Measurements from ENCODE around the gene TRPM8.
"Not testable (repeated sequence)": the region's sequence is repeated elsewhere in the genome, so short reads cannot be mapped to it uniquely, and the experiment has no call there.

Gene TRPM8

DNA sequence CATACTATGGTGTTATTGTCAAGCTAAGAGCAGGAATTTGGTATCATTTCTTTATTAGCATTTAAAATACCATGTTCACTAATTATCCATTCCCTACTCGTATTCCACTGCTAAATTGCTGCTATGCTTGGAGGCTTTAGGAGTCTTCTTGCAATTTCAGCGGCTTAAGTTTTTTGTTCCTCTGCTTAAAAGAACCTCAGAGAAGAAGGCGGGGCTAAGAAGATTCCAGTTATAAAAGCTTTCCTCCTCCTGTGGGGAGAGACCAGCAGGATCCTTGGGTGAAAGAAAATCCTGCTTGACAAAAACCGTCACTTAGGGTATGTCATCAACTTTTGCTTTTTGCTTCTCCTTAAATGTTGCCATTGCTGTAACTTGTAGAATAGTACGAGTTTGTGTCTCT is at the start of gene TRPM8:
Gene TRPM8, plus strand, starts transcription at position 258 of the 400 bp plus-strand sequence. CDS start 9,165 bp downstream, outside the sequence.
- no peak for DNase-seq (ENCODE audit: low read depth, low spot score)

DNA sequence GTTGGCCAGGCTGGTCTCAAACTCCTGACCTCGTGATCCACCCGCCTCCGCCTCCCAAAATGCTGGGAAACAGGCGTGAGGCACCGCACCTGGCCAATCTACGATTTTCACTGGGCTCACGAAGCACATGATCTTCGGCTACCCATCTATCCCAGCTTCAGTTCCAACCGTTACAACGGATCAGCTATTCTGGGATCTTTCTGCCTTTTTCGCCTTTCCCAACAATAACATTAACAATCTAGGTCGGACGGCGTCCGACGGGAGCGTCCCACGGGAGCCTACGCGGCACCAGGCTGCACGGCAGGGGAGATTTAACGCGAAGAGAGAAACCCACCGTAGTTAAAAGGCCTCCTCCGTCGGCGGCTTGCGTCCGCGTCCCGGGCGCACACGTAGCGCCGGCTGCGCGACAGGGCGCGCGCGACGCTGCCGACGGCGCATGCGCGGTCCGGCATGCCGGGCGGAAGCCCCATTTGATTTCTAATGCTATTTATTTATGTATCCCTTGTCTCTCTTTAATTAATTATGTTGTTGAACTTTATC is 49.1 kb upstream of the TRPM8 start, which contains the start of gene MSL3B:
Gene MSL3B, minus strand, starts transcription at position 394 of the 540 bp plus-strand sequence.
- DNase-seq (ENCODE audit: low read depth, low spot score) = no peak

DNA sequence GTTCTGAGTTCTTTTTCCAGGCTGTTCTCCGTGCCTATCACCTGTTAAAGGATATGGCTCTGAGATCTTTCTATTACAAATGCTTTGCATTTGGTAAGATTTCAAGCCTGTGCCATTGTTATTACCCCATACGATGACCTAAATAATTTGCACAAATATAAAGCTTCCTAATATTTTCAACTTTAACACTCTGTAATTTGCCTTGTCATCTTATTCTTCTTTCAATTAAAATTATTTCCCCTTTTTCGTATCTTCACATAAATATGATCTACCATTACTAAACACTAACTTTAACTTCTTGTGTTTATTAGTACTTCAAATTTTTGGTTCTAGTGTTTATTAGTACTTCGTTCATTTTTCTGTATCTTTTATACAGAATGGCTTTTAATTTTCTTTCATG is 45.7 kb upstream of the TRPM8 start:
- DNase-seq (ENCODE audit: low read depth, low spot score) = no peak

DNA sequence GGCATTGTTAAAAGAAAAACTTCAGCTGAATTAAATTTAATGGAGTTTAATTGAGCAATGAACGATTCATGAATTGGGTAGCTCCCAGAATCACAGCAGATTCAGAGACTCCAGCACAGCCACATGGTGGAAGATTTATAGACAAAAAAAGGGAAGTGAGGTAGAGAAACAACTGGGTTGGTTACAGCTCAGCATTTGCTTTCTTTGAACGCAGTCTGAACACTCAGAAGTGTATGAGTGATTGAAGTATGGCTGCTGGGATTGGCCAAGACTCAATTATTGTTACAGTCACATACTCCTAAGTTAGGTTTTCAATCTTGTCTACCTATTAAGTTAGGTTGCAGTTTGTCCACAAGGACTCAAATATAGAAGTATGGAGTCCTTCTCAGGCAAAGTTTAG is 45.0 kb upstream of the TRPM8 start:
- DNase-seq (ENCODE audit: low read depth, low spot score) = not testable (repeated sequence)

DNA sequence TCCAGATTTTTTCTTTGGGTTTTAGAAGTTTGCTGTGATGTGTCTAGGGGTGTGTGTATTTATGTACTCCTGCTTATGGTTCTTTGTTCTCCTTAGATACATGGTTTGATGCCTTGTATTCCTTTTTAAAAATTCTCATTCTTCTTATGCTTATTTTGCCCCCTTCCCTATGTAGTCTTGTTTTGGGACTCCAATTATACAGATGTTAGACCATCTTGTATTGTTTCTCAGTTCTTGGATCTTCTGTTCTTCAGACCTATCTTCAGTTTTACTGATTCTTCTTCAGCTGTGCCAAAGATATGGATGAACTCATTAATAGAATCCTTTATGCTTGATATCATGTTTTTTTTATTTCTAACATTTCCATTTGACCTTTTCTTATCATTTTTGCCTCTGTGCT is 34.8 kb upstream of the TRPM8 start:
- no peak for DNase-seq (ENCODE audit: low read depth, low spot score)

DNA sequence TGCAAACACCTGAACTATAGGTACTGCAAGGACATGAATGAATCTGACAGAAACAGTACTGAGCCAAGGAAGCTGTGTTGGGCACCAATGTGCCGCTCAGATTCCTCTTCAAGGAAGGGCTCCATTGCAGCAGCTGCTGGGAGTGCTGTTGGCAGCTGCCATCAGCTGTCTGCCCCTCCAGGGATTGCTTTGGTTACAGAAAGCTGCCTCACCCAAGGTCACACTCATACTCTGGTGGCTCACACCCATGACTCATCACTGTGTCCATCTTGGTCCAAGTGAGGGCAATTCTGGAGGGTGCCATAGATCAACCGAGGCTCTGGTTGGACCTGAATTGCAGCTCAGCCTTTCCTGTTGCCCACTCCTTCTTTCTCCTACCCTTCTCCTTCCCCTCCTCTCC is 24.4 kb upstream of the TRPM8 start:
- DNase-seq (ENCODE audit: low read depth, low spot score) = no peak

DNA sequence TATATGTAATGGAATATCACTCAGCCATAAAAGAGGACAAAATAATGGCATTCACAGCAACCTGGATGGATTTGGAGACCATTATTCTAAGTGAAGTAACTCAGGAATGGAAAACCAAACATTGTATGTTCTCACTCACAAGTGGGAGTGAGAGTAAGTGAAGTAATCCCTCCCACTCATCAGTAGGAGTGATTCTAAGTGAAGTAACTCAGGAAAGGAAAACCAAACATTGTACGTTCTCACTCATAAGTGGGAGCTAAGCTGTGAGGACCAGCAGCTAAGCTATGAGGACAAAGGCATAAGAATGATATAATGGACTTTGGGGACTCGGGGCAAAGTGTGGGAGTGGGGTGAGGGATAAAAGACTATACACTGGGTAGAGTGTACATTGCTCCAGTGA is 20.9 kb upstream of the TRPM8 start:
- DNase-seq (ENCODE audit: low read depth, low spot score) = not testable (repeated sequence)

DNA sequence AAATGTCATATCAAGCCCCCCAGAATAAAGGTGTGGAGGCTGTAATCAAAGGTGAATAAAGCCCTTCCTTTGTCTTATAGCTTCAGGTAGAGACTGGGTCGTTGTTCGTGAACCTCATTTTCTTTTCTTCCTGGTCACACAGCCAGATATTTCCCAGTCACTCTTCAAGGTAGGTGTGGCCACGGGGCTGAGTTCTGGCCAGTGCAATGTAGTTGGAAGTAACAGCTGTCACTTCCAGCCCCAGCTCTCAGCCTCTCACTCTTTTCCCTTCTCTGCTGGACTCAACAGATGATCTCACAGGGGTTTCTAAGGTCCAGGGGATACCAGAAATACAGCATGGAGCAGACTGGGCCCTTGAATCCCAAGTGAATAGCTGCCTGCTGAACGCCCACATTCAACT is 15.8 kb upstream of the TRPM8 start:
- DNase-seq (ENCODE audit: low read depth, low spot score) = no peak

DNA sequence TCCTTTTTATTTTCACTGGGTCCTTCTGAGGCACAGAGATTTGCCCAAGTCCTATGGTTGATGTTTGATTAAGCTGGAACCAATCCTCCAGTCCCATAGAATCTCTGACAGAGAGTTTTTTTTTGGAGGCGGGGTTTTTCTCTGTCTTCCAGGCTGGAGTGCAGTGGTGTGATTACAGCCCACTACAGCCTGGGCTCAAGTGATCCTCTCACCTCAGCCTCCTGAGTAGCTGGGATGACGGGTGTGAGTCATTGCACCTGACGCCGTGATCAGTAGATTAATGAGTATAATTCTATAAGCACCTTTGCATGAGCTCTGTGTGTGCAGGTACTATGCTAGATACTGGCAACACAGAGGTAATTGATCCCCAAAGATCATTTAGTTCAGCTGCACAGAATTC is 15.3 kb upstream of the TRPM8 start:
- DNase-seq (ENCODE audit: low read depth, low spot score) = no peak

DNA sequence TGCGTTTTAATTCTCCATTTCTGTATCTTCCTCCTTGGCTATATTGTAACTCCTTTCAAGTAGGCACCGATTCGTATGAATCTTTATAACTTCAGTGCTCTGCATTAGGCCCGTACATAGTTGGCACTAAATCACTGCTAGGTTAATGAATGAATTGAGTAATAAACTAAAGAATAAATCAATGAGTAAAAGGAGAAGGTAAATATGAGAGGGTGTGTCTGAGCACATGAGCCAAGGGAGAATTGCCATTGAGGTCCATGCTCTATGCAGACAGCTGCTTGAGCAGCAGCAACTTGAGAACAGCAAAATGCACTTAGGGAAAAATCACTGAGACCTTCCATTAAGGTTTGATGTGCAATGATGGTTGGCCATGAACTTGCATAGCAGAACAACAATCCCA is 11.2 kb upstream of the TRPM8 start:
- no peak for DNase-seq (ENCODE audit: low read depth, low spot score)

DNA sequence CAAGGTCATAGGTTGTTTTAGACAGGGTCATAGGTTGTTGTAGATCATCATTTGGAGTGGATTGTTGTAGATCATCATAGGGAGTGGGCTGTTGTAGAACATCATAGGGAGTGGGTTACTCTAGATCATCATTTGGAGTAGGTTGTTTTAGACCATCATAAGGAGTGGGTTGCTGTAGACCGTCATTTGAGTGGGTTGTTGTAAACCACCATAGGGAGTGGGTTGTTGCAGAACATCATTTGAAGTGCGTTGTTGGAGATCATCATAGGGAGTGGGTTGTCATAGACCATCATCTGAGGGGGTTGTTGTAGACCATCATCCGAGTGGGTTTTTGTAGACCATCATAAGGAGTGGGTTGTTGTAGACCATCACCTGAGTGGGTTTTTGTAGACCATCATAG is 9.5 kb upstream of the TRPM8 start:
- no peak for DNase-seq (ENCODE audit: low read depth, low spot score)

DNA sequence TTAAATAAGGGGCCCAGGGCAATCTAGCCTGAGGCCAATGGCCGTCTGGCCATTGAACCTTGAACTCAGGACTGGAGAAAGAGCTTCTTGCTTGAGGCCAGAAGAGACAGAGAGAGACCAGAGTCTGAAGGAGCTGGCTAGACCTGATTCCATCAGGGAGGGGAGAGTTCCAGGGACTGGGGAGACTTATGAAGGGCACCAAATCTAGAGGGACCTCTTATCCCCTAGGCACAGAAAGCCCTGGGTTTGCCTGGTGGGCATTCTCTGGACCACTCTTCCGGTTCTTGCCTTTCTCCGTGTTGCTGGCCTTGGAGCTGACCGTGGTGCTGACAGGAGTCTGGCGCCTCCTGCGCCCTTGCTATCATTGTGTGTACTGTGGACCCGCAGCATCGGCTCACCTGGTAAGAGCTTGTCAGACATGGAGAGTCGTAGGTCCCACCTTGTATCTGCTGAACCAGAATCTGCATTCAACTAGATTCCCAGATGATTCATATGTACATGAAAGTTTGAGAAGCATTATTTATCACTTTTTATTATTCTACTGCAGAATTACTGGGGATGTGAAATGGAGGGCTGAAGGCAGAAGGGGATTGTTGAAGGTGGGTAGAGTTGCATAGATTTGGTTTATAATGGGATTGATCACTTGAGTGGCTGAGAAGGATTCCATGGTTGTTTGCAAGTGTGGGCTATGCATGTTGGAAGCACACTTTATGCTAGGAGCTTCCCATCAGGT is 4.3 kb upstream of the TRPM8 start:
- DNase-seq (ENCODE audit: low read depth, low spot score) = no peak

DNA sequence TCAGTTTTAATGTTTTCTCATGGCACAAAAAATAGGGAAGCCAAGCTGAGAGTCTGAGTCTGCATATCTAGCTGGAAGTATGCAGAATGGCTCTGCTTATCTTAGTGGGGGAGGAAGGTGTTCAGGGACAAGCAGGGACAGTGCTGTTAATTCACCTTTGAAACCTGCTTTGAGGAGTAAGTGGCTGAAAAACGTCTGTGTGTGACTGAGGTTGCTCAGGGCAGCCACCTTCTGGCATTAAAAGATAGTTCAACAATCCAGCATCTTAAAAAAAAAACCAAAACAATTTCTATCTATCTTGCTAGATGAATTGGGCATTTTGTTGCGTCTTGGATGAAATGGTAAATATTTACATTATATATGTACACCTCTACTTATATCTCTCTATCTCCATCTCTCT is 2.0 kb upstream of the TRPM8 start:
- DNase-seq (ENCODE audit: low read depth, low spot score) = no peak

DNA sequence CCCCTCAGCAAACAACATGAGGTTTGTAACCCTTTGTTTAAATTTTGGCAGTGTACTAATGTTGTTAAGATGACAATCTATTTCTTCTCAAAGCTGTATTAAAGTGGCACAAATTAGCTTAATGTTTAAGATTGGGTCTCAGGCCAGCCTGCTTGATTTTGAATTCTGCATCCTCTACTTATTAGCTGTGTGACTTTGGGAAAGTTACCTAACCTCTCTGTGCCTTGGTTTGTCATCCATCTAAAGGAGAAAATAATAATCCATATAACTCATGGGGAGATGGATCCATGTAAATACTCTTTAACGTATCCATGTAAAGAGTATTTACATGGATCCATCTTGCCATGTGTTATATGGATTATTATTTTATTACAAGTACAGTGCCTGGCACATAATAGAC is 2.1 kb downstream of the TRPM8 start:
- DNase-seq (ENCODE audit: low read depth, low spot score) = no peak

DNA sequence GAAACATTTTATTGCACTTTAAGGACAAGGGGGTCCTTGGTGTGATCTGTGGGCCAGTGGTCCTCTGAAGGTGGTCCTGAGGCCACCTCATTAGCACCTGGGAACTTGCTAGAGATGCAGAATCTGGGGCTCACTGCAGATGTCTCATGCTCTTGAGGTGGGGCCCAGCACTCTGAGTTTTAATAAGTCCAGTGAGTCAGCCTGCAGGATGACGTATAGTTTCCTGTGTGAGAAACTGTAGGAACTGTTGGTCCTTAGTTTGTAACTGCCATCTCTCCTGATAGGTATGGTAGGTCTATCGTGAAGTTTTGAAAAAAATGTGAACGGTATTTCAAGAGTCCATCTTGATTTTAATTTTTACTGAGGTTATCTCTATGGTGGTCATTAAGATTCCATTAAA is 2.8 kb downstream of the TRPM8 start:
- DNase-seq (ENCODE audit: low read depth, low spot score) = no peak

DNA sequence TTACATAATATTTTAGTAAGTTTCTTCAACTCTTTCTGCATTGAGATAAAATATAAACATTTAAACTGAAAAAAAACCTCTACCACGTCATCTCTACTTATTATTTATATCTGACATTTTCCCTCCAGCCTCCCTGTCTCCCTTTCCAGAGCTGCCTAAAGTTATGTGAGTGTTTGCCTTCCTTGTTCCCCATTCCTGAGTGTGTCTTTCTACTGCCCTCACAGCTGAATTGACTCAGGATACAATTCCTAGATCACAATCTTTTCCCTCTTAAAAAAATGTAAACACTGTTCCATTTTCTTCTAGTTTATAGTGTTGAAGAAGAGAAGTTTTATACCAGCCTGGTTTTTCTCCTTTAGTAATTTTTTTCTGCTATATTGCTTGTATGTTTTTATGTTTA is 5.3 kb downstream of the TRPM8 start:
- no peak for DNase-seq (ENCODE audit: low read depth, low spot score)

DNA sequence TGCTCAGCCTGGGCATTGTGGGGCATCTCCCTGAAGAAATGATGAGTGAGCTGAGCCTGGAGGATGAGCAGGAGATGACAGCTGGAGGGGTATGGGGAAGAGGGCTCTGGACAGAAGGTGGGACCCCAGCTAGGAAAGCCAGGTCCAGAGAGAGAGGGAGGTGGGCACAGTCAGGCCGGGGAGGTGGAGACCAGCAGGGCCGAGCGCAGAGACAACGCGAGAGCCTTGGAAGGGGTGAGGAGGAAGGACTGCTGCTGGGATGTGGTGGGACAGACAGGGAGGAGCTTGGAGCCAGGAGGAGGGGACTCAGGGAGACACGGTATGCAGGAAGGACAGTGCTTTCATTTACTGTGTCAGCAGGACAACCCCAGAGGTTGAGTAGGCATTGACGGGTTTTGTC is 8.2 kb downstream of the TRPM8 start:
- no peak for DNase-seq (ENCODE audit: low read depth, low spot score)

DNA sequence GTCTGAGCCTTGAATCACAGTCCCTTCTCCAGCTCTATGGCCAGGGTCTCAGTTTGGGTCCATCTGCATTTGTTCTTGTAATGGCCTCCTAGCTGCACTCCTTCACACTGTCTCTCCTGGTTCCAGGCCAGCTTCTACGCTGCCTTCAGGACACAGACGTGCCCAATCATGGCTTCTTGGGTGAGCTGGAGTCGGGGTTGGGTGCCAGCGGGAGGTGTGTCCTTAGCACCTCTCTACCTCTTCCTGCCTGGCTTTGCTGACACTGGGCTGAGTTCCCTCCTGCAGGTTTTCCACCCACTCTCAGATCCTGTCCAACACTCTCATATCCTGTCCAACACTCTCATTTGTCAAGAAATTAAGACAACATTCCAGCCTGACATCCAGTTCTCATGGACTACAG is 9.6 kb downstream of the TRPM8 start:
- no peak for DNase-seq (ENCODE audit: low read depth, low spot score)

DNA sequence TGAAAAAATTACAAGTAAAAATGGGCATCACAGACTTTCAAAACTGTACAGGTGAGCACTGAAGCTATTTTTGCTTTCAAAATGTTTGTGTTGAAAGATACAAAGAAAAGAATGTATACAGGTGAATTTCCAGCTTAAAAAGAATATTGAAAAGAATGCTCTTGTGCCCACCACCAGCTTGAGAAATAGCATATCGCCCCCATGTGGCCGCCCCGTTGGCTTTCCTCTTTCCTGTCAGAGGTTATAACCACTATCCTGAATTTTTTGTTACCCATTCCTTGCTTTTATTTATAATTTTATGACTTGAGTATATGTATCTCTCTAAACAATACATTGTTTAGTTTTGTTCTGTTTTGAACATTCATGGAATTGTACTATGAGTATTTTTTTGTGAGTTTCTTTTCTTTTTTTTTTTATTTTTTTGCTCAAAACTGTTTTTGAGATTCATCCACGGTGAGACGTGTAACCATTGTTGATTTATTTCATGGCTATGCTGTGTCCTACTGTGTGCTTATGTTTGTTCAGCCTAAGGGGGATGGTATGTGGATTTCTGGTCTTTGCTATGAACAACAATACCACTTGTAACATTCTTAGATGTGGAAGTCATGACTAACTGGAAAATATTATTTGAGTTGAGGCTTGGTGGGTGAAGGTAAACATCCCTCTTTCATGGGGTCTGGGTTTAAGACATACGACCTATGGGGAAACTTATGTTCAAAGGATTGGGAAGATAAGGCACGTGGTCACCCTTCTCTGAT is 11.6 kb downstream of the TRPM8 start:
- no peak for DNase-seq (ENCODE audit: low read depth, low spot score)

DNA sequence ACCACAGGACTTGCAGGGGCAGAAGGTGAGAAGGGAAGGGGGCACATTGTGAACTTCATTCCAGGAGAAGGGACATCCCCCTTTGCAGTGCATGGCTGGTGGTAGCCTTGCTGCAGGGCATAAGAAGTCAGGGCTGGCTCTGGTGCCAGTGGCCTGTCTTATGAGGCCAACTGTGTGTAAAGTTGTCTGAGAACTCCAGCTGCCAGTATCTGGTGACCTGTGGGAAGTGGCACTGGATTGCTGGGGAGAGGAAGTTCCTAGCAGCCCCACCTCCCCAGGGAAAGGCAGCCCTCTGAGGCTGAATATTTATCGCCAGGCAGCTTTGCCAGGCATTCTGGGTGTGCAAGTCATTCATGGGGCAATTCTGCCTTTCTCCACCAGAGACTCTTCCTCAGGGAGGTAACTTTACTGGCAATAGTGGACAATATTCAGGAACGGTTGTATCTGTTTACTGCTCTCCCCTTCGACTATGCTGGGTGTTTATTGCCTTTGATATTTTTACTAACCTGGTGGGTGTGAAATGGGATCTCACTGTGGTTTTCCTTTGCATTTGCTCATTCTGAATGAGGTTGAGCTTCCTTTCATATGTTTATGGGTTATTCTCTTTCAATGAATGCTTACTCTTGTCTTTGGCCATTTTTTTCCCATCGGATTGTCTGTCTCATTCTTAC is 12.3 kb downstream of the TRPM8 start:
- no peak for DNase-seq (ENCODE audit: low read depth, low spot score)

DNA sequence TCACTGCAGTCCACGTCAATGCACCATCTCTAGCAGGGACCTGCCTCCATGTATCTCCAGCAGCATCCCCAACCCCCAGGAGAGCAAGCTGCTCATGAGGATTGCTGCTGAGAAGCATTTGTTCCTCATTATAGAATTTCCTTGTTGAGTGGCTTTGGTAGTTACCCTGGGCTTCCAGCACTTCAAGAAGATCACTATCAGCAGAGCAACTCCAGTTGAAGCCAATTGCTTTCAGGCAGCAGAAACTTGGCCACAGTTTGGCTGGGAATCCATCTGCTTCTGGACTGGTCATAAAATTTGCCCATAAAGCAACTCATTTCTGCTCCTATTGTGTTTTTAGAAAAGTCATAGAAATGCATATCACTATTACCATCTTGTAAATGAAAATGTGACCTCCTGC is 17.4 kb downstream of the TRPM8 start:
- no peak for DNase-seq (ENCODE audit: low read depth, low spot score)

DNA sequence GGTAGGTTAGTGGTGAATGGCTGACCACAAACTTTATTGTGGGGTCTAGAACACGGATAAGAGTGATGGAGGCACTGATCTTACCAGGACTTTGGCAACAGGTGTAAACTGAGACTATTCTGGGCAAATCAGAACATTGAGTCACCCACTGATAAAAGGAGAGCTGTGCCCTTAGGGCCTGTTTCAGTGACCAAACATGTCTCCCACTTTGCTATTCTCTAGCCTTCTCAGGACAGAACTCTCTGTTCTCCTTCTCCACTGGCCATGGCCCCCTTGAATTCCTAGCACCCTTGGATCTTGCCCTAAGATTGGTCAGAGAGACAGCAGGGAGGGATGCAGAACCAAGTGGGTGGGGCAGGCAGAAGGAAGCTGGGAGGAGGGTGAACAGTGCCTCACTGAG is 18.3 kb downstream of the TRPM8 start:
- no peak for DNase-seq (ENCODE audit: low read depth, low spot score)

Measured in activated naive CD8-positive, alpha-beta T cell treated with anti-CD3 and anti-CD28 coated beads, Interleukin-2, amount 50 U/mL, for 16 hours (primary cell).